Psoas muscle (tissue), 8 donors: ENCODE data around the gene BCAS1. TPM values are rescaled to one million over a fixed set of nuclear protein-coding genes. Genes with fewer than 3 reads are reported as not detected.
"Not testable (repeated sequence)": the region's sequence is repeated elsewhere in the genome, so short reads cannot be mapped to it uniquely, and the experiment has no call there.

Source experiments
- ATAC-seq, 4 donors: fragments of 200-7000 bp; cut with Tn5 transposase; one replicate each; pipeline ENCODE4 v1.9.1; 2020; ENCODE audit warnings: moderate library complexity in 3 of 4, mild to moderate bottlenecking in 2 of 4
- DNase-seq, 2 donors: peaks; one replicate each; pipeline ENCODE4 v3.0.0-alpha.2; 2020
- H3K27ac ChIP-seq: fragments of 200-600 bp; one replicate; pipeline ENCODE4 v1.8.0; 2022
- H3K27me3 ChIP-seq, 3 donors: fragments of 200-600 bp in 1 of 3; one replicate each; pipeline versions ENCODE4 v1.6.1 to v1.8.0; 2013 to 2022; ENCODE audit warnings: low read length in 2 of 3, mild to moderate bottlenecking in 2 of 3, moderate library complexity in 1 of 3; ENCODE audit not compliant: insufficient read depth in 3 of 3
- H3K36me3 ChIP-seq, 2 donors: fragments of 200-600 bp in 1 of 2; one replicate each; pipeline versions ENCODE4 v1.6.1 to v1.8.0; 2013 to 2022; ENCODE audit warnings: low read depth in 1 of 2, mild to moderate bottlenecking in 1 of 2, moderate library complexity in 1 of 2; ENCODE audit not compliant: insufficient read depth in 1 of 2
- H3K4me1 ChIP-seq: fragments of 200-600 bp; one replicate; pipeline ENCODE4 v1.8.0; 2022
- H3K4me3 ChIP-seq: fragments of 200-600 bp; one replicate; pipeline ENCODE4 v1.8.0; 2022; ENCODE audit warnings: mild to moderate bottlenecking
- H3K9me3 ChIP-seq: fragments of 200-600 bp; one replicate; pipeline ENCODE4 v1.8.0; 2022
- WGBS, 3 donors: extraction: QIAGEN DNeasy Blood & Tissue Kit; methylation state at CpG; one replicate each; pipeline versions ENCODE4 v1.1.6 to v1.1.7; 2013; 5-methylcytosine and 5-hydroxymethylcytosine counted together
- intact Hi-C, 2 donors: fragments of 100-400 bp; cut with DNase I; formaldehyde crosslinking; loops; one replicate each; pipeline versions ENCODE4 v1.11.0 to v1.14.2; 2022
- polyA plus RNA-seq, 3 donors: library from polyadenylated mRNA; stranded (reverse); fragments of 200-250 nt; gene quantifications; one replicate each; pipeline ENCODE4 v1.2.3, GENCODE V29; 2013
- total RNA-seq, 4 donors: library from RNA; stranded (reverse); fragmentation: NEBNext Ultra II Directional in 2 of 4; extraction: Animal tissue kit (Norgen Biotek cat#: 25700) in 2 of 4; gene quantifications; one replicate each; pipeline versions ENCODE4 v1.2.1 to v1.2.4, GENCODE V29; 2021 to 2023
- TF ChIP-seq, protein P1 (sequence below): fragments of 200-600 bp; IDR thresholded peaks from one replicate; pipeline ENCODE4 v1.8.0; 2022; ENCODE audit warnings: antibody characterized with exemption
- donor health status: healthy with polysubstance abuse.
- donor health status: DM: no; HTN: no; CAD: no; lungs with moderate emphysema.
- donor health status: Bipolar disorder and iron deficiency.
- donor health status: healthy.
- donor health status: DM: yes; HTN: yes; CAD: no.
- donor health status: DM: no; HTN: no; CAD: no.
- donor health status: DM: no; HTN: no; CAD: no.
- donor health status: DM: yes; HTN: yes; CAD: no.

The BCAS1 gene
- total and polyA plus RNA-seq, 7 donors = 0.01 to 0.26 (median 0.16) TPM; not detected in 2

DNA sequence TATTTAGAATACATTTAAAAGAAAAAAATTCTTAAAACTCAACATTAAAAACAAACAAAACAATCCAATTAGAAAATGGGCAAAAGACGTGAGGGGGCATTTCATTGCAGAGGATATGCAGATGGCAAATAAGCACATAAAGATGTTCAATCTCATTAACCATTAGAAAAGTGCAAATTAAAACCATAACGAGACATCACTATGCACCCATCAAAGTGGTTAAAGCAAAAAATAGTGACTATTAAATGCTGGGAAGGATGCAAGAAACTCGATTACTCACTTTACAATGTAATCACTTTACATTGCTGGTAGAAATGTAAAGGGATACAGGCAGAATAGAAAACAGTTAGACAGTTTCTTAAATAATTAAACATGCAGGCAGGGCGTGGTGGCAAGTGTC, 59.0 kb downstream of the BCAS1 start:
- H3K27me3 ChIP-seq = no peaks in the 10 kb centered on the region
- intact Hi-C loops = no loop called here
- DNase-seq = no peak
- no peaks in the 10 kb centered on the region for H3K4me1 ChIP-seq
- WGBS, 3 donors = 74 to 88% (median 87%) methylated on average over 4 of the region's 4 CpGs
- no peak for ATAC-seq
- TF ChIP-seq, protein P1, sequence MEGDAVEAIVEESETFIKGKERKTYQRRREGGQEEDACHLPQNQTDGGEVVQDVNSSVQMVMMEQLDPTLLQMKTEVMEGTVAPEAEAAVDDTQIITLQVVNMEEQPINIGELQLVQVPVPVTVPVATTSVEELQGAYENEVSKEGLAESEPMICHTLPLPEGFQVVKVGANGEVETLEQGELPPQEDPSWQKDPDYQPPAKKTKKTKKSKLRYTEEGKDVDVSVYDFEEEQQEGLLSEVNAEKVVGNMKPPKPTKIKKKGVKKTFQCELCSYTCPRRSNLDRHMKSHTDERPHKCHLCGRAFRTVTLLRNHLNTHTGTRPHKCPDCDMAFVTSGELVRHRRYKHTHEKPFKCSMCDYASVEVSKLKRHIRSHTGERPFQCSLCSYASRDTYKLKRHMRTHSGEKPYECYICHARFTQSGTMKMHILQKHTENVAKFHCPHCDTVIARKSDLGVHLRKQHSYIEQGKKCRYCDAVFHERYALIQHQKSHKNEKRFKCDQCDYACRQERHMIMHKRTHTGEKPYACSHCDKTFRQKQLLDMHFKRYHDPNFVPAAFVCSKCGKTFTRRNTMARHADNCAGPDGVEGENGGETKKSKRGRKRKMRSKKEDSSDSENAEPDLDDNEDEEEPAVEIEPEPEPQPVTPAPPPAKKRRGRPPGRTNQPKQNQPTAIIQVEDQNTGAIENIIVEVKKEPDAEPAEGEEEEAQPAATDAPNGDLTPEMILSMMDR = no peak
- no peaks in the 10 kb centered on the region for H3K9me3 ChIP-seq
- no peak overlapping the region for H3K4me3 ChIP-seq
- no peak overlapping the region for H3K27ac ChIP-seq
- no peaks in the 10 kb centered on the region for H3K36me3 ChIP-seq

DNA sequence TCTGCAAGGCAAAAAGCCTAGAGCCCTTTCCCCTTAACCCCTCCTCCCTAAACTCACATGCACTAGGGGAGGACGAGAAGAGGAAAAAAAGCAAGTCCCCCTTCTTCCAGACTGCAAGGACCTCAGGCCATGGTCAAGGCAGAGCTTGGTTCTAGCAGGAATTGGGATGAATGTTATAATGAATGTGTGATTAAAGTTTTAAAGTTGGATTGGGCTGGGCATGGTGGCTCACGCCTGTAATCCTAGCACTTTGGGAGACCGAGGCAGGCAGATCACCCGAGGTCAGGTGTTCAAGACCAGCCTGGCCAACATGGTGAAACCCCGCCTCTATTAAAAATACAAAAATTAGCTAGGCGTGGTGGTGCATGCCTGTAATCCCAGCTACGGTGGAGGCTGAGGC, 64.2 kb downstream of the BCAS1 start:
- DNase-seq, ATAC-seq, H3K4me3 ChIP-seq, H3K4me1 ChIP-seq, intact Hi-C loops, H3K27ac ChIP-seq, H3K9me3 ChIP-seq, H3K27me3 ChIP-seq, H3K36me3 ChIP-seq: not testable (repeated sequence)
- WGBS, 3 donors = 81 to 89% (median 88%) methylated on average over 7 of the region's 7 CpGs

DNA sequence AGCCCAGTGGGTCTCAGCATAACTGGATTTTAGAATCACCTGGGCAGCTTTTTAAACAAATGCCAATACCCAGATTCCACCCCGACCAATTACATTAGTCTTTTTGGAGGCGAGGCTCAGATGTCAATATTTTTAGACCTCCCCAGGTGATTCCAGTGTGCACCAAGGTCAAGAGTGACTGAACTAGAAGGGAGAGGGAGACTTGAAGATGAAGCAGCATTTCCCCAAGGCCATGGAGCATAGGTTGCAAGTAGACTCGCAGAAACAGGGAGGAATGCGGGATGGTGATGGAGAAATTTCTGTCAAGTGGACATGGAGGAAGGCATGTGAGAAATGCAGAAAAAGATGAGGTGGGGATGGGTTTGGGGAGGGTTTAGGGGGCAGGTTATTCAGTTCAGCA, 64.9 kb downstream of the BCAS1 start:
- WGBS, 3 donors = 89 to 95% (median 94%) methylated on average over 4 of the region's 4 CpGs
- intact Hi-C loops = no loop called here

DNA sequence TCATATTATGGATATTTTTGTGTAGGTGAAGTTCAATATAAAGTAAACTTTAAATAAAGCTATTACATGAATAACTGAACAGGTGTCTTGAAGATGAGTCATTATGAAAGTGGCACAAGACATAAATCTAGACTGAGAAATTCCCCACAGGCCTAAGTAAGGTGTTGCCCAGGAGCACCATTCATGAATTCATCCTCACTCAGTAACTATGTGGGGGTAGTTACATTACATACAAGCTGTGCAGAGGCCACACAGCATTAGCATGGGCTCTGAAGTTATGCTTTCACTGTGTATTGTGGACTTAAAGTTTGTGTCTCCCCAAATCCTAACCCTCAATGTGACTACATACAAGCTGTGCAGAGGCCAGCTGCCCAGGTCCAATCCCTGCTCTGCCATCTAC, 65.9 kb downstream of the BCAS1 start:
- DNase-seq (no peak), ATAC-seq (no peak)
- peaks cover 15% of the 10 kb centered on the region for H3K9me3 ChIP-seq
- H3K27ac ChIP-seq = no peak overlapping the region
- TF ChIP-seq, protein P1 = no peak
- no peaks in the 10 kb centered on the region for H3K27me3 ChIP-seq
- H3K36me3 ChIP-seq = no peaks in the 10 kb centered on the region
- intact Hi-C loops = no loop called here
- H3K4me1 ChIP-seq = no peaks in the 10 kb centered on the region
- no peak overlapping the region for H3K4me3 ChIP-seq

More for the DNA sequence above, 64.9 kb downstream of the BCAS1 start:
- Histone ChIP-seq H3K9me3 (peaks cover 15% of the 10 kb centered on the region), H3K27me3 (no peaks in the 10 kb centered on the region), H3K4me3 (no peak overlapping the region), H3K4me1 (no peaks in the 10 kb centered on the region), H3K36me3 (no peaks in the 10 kb centered on the region), H3K27ac (no peak overlapping the region)
- no peak for DNase-seq
- TF ChIP-seq, protein P1 = no peak
- ATAC-seq = no peak

DNA sequence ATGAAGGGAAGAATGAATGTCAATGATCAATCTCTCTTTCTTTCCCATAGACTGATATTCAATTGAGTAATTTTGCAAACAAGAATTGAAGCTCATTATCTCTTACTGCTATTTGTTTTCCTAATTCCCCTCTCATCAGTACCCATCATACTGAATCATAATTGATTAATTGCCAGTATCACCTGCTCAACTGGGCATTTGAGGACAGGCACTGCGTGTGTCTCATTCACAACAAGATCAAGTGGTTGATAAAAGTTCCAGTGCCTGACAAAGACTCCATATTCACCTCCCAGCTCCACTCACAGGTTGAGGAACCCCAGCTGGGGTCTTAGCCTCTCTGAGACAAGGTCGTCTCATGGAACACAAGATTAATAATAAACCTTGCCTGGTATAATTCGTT, 67.7 kb downstream of the BCAS1 start:
- H3K4me3 ChIP-seq = no peak overlapping the region
- intact Hi-C loops = no loop called here

More for the DNA sequence above, 67.7 kb downstream of the BCAS1 start:
- no peak for ATAC-seq
- Histone ChIP-seq H3K27me3 (no peaks in the 10 kb centered on the region), H3K4me1 (no peaks in the 10 kb centered on the region), H3K36me3 (no peaks in the 10 kb centered on the region), H3K27ac (no peak overlapping the region), H3K9me3 (peaks cover 15% of the 10 kb centered on the region)
- no peak for DNase-seq
- 72 to 82% (median 75%) methylated on average over 3 of the region's 3 CpGs for WGBS, 3 donors
- TF ChIP-seq, protein P1 = no peak
